ENCODE data around the gene SBK3. TPM values are rescaled to one million over a fixed set of nuclear protein-coding genes. Genes with fewer than 3 reads are reported as not detected.

The SBK3 gene
- total RNA-seq, 1 donor from 2014 or later: 3.3 TPM

GRCh38 chr19:55549500-55550320 lies 4.4 kb upstream of the SBK3 start:
- peak overlapping the region; percentile 45 for H3K4me3 ChIP-seq
- H3K4me2 ChIP-seq: peak overlapping the region; percentile 72
- peak overlapping the region; percentile 26 for H3K27ac Mint-ChIP-seq
- H3K36me3 ChIP-seq: no peaks in the 10 kb centered on the region
- peak overlapping the region; percentile 8 for H2AFZ ChIP-seq (replicated peaks)
- H3K27me3 ChIP-seq: no peaks in the 10 kb centered on the region
- H3K27me3 Mint-ChIP-seq (ENCODE audit: insufficient read depth, low read depth): peaks cover 17% of the 10 kb centered on the region
- no peaks in the 10 kb centered on the region for H3K79me2 ChIP-seq (ENCODE audit: low read depth)
- H3F3A ChIP-seq (ENCODE audit: low read depth): peaks cover 56% of the 10 kb centered on the region
- H3K9me3 ChIP-seq (ENCODE audit: low read depth): no peaks in the 10 kb centered on the region
- peak; percentile 88 for DNase-seq (ENCODE audit: low spot score)
- peaks cover 73% of the 10 kb centered on the region for H3K4me1 ChIP-seq
- H3K9me3 Mint-ChIP-seq: no peaks in the 10 kb centered on the region
- H3K4me3 Mint-ChIP-seq: peak overlapping the region; percentile 75
- H4K20me1 ChIP-seq (ENCODE audit: low read depth): no peaks in the 10 kb centered on the region
- no peak overlapping the region for H3K9ac ChIP-seq
- peaks cover 62% of the 10 kb centered on the region for H3K4me1 Mint-ChIP-seq
- peak overlapping the region; percentile 82 for H3K27ac ChIP-seq
- no peaks in the 10 kb centered on the region for H3K36me3 Mint-ChIP-seq
- TF ChIP-seq EZH2phosphoT487 (IDR thresholded peaks at IDR 0.05): no peak
- peak; percentile 32 for TF ChIP-seq CTCF (IDR thresholded peaks at IDR 0.05)

GRCh38 chr19:55546822-55547614 lies 1.7 kb upstream of the SBK3 start:
- H2AFZ ChIP-seq (replicated peaks): no peak overlapping the region
- H3K4me2 ChIP-seq: peak overlapping the region; percentile 49

GRCh38 chr19:55546011-55546410 lies 668 bp upstream of the SBK3 start:
- Mint-ChIP-seq H3K4me3 (peak overlapping the region; percentile 3), H3K9me3 (peaks cover 8% of the 10 kb centered on the region), H3K27me3 (ENCODE audit: insufficient read depth, low read depth) (peaks cover 11% of the 10 kb centered on the region), H3K4me1 (peaks cover 37% of the 10 kb centered on the region), H3K27ac (peak overlapping the region; percentile 67), H3K36me3 (peaks cover 3% of the 10 kb centered on the region)
- H4K20me1 ChIP-seq (ENCODE audit: low read depth): no peaks in the 10 kb centered on the region
- H3K4me2 ChIP-seq: peak overlapping the region; percentile 49
- no peak for DNase-seq (ENCODE audit: low spot score)
- no peak for TF ChIP-seq CTCF (IDR thresholded peaks at IDR 0.05)
- TF ChIP-seq EZH2phosphoT487 (IDR thresholded peaks at IDR 0.05): no peak
- no peak for TF ChIP-seq EZH2 (IDR thresholded peaks at IDR 0.05)
- H3K36me3 ChIP-seq: no peaks in the 10 kb centered on the region
- no peaks in the 10 kb centered on the region for H3K27me3 ChIP-seq
- peaks cover 29% of the 10 kb centered on the region for H3F3A ChIP-seq (ENCODE audit: low read depth)
- peak overlapping the region; percentile 32 for H3K9ac ChIP-seq
- H3K4me3 ChIP-seq: no peak overlapping the region
- H3K9me3 ChIP-seq (ENCODE audit: low read depth): no peaks in the 10 kb centered on the region
- peaks cover 45% of the 10 kb centered on the region for H3K4me1 ChIP-seq
- H3K27ac ChIP-seq: no peak overlapping the region
- no peaks in the 10 kb centered on the region for H3K79me2 ChIP-seq (ENCODE audit: low read depth)
- H2AFZ ChIP-seq (replicated peaks): peak overlapping the region; percentile 57

More at GRCh38 chr19:55546822-55547614, 1.7 kb upstream of the SBK3 start:
- Histone ChIP-seq H4K20me1 (ENCODE audit: low read depth) (no peaks in the 10 kb centered on the region), H3K36me3 (no peaks in the 10 kb centered on the region), H3K4me3 (no peak overlapping the region), H3K9me3 (ENCODE audit: low read depth) (no peaks in the 10 kb centered on the region), H3K79me2 (ENCODE audit: low read depth) (no peaks in the 10 kb centered on the region), H3F3A (ENCODE audit: low read depth) (peaks cover 29% of the 10 kb centered on the region), H3K4me1 (peaks cover 47% of the 10 kb centered on the region), H3K9ac (no peak overlapping the region), H3K27me3 (no peaks in the 10 kb centered on the region), H3K27ac (peak overlapping the region; percentile 59)
- peaks cover 37% of the 10 kb centered on the region for H3K4me1 Mint-ChIP-seq
- DNase-seq (ENCODE audit: low spot score): peak; percentile 42
- TF ChIP-seq CTCF (IDR thresholded peaks at IDR 0.05) (no peak), EZH2phosphoT487 (IDR thresholded peaks at IDR 0.05) (no peak), EZH2 (IDR thresholded peaks at IDR 0.05) (no peak)
- no peak overlapping the region for H3K4me3 Mint-ChIP-seq
- H3K36me3 Mint-ChIP-seq: peaks cover 3% of the 10 kb centered on the region
- peak overlapping the region; percentile 94 for H3K27ac Mint-ChIP-seq
- H3K27me3 Mint-ChIP-seq (ENCODE audit: insufficient read depth, low read depth): peaks cover 21% of the 10 kb centered on the region
- peaks cover 6% of the 10 kb centered on the region for H3K9me3 Mint-ChIP-seq

All from neural progenitor cell (in vitro differentiated cells).